Lower leg skin (tissue), 3 donors: Measurements from ENCODE around the gene ARHGAP22.

Experiments
- POLR2A ChIP-seq, 2 donors: fragments of 450-650 bp; IDR thresholded peaks; one replicate each; pipeline ENCODE4 v1.6.1; 2016 to 2017; ENCODE audit warnings: antibody characterized with exemption in 2 of 2, mild to moderate bottlenecking in 1 of 2, moderate library complexity in 1 of 2
- TF ChIP-seq, protein P1 (sequence below), 3 donors: fragments of 450-650 bp; IDR thresholded peaks; one replicate each; pipeline ENCODE4 v1.5.1; 2016; ENCODE audit warnings: antibody characterized with exemption in 3 of 3, mild to moderate bottlenecking in 3 of 3, moderate library complexity in 2 of 3

DNA sequence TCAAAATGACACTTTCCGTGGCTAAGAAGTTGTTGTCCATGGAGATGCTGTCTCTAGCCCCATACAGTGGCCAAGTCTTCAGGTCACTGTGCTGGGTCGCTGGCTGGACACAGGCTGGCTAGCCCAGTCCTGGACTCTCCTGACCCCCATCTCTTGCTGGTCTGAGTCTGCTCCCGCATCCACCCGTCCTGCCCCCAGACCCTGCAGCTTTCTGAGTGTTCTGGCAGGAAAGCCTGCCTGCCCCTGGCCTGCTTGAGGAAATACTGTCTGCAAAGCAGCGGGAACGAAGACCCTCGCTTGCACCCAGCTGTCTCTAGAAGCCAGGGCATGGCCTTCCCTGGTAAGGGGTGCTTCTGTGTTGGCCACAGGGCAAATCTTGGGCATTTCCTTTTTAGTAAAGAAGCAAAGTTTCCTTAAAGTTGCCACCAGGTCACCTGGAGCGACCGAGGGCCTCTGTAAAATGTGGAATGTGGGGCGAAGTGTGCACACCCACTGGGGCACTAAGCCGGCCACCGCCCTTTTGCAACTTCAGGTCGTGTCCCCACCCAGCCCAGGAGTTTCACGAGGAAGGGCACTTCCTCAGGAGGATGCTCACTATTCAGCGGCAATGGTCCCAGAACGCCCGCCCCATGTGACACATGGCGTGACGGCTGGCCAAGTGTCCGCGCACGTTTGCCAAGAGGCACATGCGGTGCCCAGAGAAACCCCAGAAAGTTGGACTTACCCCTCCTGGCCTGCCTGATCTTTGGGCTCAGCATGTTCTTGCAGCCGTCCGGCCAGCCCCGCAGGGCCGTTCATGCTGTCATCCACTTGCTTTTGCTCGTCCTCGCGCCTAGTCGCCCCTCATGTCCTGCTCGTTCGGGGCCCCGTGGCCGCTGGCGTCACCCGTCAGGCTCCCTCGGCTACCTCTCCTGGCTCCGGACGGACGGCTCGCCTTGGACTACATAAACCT lies 558 bp downstream of the ARHGAP22 start:
- TF ChIP-seq, protein P1, sequence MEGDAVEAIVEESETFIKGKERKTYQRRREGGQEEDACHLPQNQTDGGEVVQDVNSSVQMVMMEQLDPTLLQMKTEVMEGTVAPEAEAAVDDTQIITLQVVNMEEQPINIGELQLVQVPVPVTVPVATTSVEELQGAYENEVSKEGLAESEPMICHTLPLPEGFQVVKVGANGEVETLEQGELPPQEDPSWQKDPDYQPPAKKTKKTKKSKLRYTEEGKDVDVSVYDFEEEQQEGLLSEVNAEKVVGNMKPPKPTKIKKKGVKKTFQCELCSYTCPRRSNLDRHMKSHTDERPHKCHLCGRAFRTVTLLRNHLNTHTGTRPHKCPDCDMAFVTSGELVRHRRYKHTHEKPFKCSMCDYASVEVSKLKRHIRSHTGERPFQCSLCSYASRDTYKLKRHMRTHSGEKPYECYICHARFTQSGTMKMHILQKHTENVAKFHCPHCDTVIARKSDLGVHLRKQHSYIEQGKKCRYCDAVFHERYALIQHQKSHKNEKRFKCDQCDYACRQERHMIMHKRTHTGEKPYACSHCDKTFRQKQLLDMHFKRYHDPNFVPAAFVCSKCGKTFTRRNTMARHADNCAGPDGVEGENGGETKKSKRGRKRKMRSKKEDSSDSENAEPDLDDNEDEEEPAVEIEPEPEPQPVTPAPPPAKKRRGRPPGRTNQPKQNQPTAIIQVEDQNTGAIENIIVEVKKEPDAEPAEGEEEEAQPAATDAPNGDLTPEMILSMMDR (IDR thresholded peaks at IDR 0.05) = no peak
- TF ChIP-seq POLR2A (IDR thresholded peaks at IDR 0.05) = no peak
